ENCODE data around the gene P3H2.

P3H2 gene

DNA sequence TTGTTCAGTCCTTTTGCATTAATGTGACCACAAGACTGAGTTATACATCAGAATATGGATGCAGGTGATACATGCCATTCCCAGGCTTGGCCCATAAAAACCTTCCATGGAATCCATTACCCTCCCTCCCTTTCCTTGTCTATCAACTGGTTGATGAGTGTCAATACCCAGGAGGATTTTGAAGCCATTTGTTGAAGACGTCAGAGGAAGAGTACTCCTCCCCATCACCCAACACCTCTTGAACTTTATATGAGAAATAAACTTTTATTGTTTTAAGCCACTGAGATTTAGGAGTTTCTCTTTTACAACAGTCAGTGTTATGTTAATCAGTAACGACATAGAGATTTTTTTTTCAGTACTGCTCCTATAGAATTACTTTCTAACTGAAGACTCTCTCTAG, 55.5 kb downstream of the P3H2 start:
- ChIA-PET CTCF (no interaction called here), POLR2A (no interaction called here)
- no peak for TF ChIP-seq ZNF23 (tag by site-specific recombination; IDR thresholded peaks at IDR 0.05; ENCODE audit: borderline replicate concordance)
- peak; percentile 87 for TF ChIP-seq WT1 (tag by site-specific recombination; IDR thresholded peaks at IDR 0.05)
- H3K9me3 ChIP-seq (ENCODE audit: control insufficient read depth, insufficient read depth, low read depth, low read length), result no peaks in the 10 kb centered on the region
- peaks cover 5% of the 10 kb centered on the region; the same call in 1 of the 2 replicates for H3K4me1 ChIP-seq (ENCODE audit: control insufficient read depth, insufficient read depth, low read length)
- no peak overlapping the region for H3K27ac ChIP-seq (ENCODE audit: extremely low read depth, low read depth, low read length)
- no peak overlapping the region for H3K4me3 ChIP-seq (ENCODE audit: low read depth, low read length)
- no peaks in the 10 kb centered on the region for H3K36me3 ChIP-seq (ENCODE audit: control insufficient read depth in 2 of 2, insufficient read depth in 1 of 2, low read length in 2 of 2)

DNA sequence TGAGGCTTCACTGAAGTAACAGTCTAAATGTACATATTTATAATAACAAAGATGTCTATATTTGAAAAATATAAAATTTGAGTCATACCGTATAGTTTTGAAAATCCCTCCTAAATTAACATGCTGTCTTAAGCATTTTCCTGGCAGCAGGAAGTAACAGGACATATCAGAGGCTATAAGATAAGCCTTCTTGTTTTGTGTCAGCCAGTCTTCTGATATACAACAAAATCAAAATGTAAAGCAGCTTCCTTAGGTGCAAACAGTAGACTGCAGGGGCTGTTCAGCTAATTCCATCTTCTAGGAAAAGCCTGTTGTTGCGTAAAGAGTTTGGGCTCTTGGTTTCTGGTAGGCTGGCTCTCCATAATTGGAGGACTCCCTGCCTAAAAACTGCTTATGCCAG, 56.0 kb downstream of the P3H2 start:
- CTCF ChIA-PET, result no interaction called here
- Histone ChIP-seq H3K36me3 (ENCODE audit: control insufficient read depth in 2 of 2, insufficient read depth in 1 of 2, low read length in 2 of 2) (no peaks in the 10 kb centered on the region), H3K4me1 (ENCODE audit: control insufficient read depth, insufficient read depth, low read length) (peaks cover 5% of the 10 kb centered on the region; the same call in 1 of the 2 replicates), H3K9me3 (ENCODE audit: control insufficient read depth, insufficient read depth, low read depth, low read length) (no peaks in the 10 kb centered on the region), H3K27ac (ENCODE audit: extremely low read depth, low read depth, low read length) (no peak overlapping the region), H3K4me3 (ENCODE audit: low read depth, low read length) (no peak overlapping the region)
- POLR2A ChIA-PET, result interaction anchor here (0.5 kb wide), 1 partner anchor 23 kb away, joined by 3 read pairs; no protein-coding TSS in a partner anchor
- TF ChIP-seq ZNF704 (tag by site-specific recombination; IDR thresholded peaks at IDR 0.05), result no peak
- no peak for TF ChIP-seq SETDB1 (IDR thresholded peaks at IDR 0.05; ENCODE audit: insufficient read length, low read length)
- TF ChIP-seq, protein P1, sequence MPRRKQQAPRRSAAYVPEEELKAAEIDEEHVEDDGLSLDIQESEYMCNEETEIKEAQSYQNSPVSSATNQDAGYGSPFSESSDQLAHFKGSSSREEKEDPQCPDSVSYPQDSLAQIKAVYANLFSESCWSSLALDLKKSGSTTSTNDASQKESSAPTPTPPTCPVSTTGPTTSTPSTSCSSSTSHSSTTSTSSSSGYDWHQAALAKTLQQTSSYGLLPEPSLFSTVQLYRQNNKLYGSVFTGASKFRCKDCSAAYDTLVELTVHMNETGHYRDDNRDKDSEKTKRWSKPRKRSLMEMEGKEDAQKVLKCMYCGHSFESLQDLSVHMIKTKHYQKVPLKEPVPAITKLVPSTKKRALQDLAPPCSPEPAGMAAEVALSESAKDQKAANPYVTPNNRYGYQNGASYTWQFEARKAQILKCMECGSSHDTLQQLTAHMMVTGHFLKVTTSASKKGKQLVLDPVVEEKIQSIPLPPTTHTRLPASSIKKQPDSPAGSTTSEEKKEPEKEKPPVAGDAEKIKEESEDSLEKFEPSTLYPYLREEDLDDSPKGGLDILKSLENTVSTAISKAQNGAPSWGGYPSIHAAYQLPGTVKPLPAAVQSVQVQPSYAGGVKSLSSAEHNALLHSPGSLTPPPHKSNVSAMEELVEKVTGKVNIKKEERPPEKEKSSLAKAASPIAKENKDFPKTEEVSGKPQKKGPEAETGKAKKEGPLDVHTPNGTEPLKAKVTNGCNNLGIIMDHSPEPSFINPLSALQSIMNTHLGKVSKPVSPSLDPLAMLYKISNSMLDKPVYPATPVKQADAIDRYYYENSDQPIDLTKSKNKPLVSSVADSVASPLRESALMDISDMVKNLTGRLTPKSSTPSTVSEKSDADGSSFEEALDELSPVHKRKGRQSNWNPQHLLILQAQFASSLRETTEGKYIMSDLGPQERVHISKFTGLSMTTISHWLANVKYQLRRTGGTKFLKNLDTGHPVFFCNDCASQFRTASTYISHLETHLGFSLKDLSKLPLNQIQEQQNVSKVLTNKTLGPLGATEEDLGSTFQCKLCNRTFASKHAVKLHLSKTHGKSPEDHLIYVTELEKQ (tag by site-specific recombination; IDR thresholded peaks at IDR 0.05; ENCODE audit: borderline replicate concordance), result no peak
- TF ChIP-seq SALL2 (tag by site-specific recombination; IDR thresholded peaks at IDR 0.05; ENCODE audit: borderline replicate concordance), result no peak
- TF ChIP-seq, protein P2, sequence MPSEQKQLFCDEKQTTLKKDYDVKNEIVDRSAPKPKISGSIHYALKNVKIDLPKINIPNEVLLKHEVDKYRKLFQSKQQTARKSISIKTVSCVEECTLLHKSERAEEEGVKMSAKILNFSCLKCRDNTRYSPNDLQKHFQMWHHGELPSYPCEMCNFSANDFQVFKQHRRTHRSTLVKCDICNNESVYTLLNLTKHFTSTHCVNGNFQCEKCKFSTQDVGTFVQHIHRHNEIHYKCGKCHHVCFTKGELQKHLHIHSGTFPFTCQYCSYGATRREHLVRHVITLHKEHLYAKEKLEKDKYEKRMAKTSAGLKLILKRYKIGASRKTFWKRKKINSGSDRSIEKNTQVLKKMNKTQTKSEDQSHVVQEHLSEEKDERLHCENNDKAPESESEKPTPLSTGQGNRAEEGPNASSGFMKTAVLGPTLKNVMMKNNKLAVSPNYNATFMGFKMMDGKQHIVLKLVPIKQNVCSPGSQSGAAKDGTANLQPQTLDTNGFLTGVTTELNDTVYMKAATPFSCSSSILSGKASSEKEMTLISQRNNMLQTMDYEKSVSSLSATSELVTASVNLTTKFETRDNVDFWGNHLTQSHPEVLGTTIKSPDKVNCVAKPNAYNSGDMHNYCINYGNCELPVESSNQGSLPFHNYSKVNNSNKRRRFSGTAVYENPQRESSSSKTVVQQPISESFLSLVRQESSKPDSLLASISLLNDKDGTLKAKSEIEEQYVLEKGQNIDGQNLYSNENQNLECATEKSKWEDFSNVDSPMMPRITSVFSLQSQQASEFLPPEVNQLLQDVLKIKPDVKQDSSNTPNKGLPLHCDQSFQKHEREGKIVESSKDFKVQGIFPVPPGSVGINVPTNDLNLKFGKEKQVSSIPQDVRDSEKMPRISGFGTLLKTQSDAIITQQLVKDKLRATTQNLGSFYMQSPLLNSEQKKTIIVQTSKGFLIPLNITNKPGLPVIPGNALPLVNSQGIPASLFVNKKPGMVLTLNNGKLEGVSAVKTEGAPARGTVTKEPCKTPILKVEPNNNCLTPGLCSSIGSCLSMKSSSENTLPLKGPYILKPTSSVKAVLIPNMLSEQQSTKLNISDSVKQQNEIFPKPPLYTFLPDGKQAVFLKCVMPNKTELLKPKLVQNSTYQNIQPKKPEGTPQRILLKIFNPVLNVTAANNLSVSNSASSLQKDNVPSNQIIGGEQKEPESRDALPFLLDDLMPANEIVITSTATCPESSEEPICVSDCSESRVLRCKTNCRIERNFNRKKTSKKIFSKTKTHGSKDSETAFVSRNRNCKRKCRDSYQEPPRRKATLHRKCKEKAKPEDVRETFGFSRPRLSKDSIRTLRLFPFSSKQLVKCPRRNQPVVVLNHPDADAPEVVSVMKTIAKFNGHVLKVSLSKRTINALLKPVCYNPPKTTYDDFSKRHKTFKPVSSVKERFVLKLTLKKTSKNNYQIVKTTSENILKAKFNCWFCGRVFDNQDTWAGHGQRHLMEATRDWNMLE (tag by site-specific recombination; conservative IDR thresholded peaks at IDR 0.05; ENCODE audit: low read depth), result no peak
- no peak for TF ChIP-seq ZNF529 (tag by site-specific recombination; IDR thresholded peaks at IDR 0.05; ENCODE audit: insufficient replicate concordance)
- TF ChIP-seq ZNF426 (tag by site-specific recombination; IDR thresholded peaks at IDR 0.05), result no peak
- TF ChIP-seq ZNF449 (tag by site-specific recombination; IDR thresholded peaks at IDR 0.05), result no peak
- TF ChIP-seq ZNF558 (tag by site-specific recombination; IDR thresholded peaks at IDR 0.05), result no peak
- TF ChIP-seq ZNF174 (tag by site-specific recombination; IDR thresholded peaks at IDR 0.05), result no peak
